Measurements from ENCODE around the gene TSBP1. TPM values are rescaled to one million over a fixed set of nuclear protein-coding genes. Genes with fewer than 3 reads are reported as not detected.

TSBP1 gene
- total RNA-seq, 1 experiment from 2014 or later: not detected

DNA sequence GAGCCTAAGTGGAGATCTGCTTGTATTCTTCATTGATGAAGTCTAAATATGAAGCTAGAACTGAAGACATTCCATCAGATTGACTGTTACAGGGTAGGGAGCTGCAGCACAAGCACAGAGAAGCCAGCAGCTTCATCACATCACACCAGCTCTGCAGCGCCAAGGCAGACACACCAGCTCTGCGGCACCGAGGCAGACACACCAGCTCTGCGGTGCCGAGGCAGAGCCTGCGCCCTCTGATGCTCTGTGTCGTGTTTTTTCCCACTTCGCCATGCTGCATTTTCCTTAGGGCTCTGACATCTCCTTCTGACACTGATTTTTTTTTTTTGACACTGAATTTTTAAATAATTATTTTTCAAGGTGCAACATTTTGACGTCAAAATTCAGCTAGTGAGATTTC, 34.5 kb upstream of the TSBP1 start:
- no peak for TF ChIP-seq SRF (IDR thresholded peaks at IDR 0.05; ENCODE audit: low read depth)
- no peak for TF ChIP-seq EGR1 (IDR thresholded peaks at IDR 0.05; ENCODE audit: low read depth)
- no peak for TF ChIP-seq ELF1 (IDR thresholded peaks at IDR 0.05; ENCODE audit: borderline replicate concordance, low read depth)
- TF ChIP-seq EZH2 (IDR thresholded peaks at IDR 0.05): no peak
- no peak for TF ChIP-seq ZNF274 (IDR thresholded peaks at IDR 0.05; ENCODE audit: low read depth, low read length)
- TF ChIP-seq, protein P1, sequence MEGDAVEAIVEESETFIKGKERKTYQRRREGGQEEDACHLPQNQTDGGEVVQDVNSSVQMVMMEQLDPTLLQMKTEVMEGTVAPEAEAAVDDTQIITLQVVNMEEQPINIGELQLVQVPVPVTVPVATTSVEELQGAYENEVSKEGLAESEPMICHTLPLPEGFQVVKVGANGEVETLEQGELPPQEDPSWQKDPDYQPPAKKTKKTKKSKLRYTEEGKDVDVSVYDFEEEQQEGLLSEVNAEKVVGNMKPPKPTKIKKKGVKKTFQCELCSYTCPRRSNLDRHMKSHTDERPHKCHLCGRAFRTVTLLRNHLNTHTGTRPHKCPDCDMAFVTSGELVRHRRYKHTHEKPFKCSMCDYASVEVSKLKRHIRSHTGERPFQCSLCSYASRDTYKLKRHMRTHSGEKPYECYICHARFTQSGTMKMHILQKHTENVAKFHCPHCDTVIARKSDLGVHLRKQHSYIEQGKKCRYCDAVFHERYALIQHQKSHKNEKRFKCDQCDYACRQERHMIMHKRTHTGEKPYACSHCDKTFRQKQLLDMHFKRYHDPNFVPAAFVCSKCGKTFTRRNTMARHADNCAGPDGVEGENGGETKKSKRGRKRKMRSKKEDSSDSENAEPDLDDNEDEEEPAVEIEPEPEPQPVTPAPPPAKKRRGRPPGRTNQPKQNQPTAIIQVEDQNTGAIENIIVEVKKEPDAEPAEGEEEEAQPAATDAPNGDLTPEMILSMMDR (IDR thresholded peaks at IDR 0.05 in 2 of 3, conservative IDR thresholded peaks at IDR 0.05 in 1 of 3; ENCODE audit: borderline replicate concordance in 1 of 3, insufficient read depth in 1 of 3, low read depth in 2 of 3, low read length in 2 of 3): no peak
- no peak for TF ChIP-seq SP1 (IDR thresholded peaks at IDR 0.05; ENCODE audit: low read depth)
- TF ChIP-seq, protein P2, sequence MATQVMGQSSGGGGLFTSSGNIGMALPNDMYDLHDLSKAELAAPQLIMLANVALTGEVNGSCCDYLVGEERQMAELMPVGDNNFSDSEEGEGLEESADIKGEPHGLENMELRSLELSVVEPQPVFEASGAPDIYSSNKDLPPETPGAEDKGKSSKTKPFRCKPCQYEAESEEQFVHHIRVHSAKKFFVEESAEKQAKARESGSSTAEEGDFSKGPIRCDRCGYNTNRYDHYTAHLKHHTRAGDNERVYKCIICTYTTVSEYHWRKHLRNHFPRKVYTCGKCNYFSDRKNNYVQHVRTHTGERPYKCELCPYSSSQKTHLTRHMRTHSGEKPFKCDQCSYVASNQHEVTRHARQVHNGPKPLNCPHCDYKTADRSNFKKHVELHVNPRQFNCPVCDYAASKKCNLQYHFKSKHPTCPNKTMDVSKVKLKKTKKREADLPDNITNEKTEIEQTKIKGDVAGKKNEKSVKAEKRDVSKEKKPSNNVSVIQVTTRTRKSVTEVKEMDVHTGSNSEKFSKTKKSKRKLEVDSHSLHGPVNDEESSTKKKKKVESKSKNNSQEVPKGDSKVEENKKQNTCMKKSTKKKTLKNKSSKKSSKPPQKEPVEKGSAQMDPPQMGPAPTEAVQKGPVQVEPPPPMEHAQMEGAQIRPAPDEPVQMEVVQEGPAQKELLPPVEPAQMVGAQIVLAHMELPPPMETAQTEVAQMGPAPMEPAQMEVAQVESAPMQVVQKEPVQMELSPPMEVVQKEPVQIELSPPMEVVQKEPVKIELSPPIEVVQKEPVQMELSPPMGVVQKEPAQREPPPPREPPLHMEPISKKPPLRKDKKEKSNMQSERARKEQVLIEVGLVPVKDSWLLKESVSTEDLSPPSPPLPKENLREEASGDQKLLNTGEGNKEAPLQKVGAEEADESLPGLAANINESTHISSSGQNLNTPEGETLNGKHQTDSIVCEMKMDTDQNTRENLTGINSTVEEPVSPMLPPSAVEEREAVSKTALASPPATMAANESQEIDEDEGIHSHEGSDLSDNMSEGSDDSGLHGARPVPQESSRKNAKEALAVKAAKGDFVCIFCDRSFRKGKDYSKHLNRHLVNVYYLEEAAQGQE (IDR thresholded peaks at IDR 0.05; ENCODE audit: low read depth): no peak
- TF ChIP-seq JUND (IDR thresholded peaks at IDR 0.05): no peak
- TF ChIP-seq, protein P3, sequence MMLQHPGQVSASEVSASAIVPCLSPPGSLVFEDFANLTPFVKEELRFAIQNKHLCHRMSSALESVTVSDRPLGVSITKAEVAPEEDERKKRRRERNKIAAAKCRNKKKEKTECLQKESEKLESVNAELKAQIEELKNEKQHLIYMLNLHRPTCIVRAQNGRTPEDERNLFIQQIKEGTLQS (IDR thresholded peaks at IDR 0.05): no peak
- no peak for TF ChIP-seq POLR2A (IDR thresholded peaks at IDR 0.05; ENCODE audit: borderline replicate concordance, extremely low read depth, insufficient read depth, insufficient read length)
- TF ChIP-seq TCF7L2 (IDR thresholded peaks at IDR 0.05; ENCODE audit: borderline replicate concordance, extremely low read depth, insufficient read depth, insufficient read length): no peak
- no peak for TF ChIP-seq CEBPB (IDR thresholded peaks at IDR 0.05; ENCODE audit: low read depth)
- TF ChIP-seq, protein P4, sequence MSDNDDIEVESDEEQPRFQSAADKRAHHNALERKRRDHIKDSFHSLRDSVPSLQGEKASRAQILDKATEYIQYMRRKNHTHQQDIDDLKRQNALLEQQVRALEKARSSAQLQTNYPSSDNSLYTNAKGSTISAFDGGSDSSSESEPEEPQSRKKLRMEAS (IDR thresholded peaks at IDR 0.05): no peak
- H3K9me2 ChIP-seq (ENCODE audit: insufficient read depth): no peaks in the 10 kb centered on the region
- no peaks in the 10 kb centered on the region for H3K36me3 ChIP-seq (ENCODE audit: control insufficient read depth in 1 of 2, insufficient read depth in 2 of 2, low read length in 2 of 2)
- ChIA-PET RAD21 (ENCODE audit: low non-redundant PET in 1 of 2, low total read pairs in 2 of 2, uncharacterized antibody in 2 of 2, unreplicated experiment in 2 of 2) (no interaction called here), CTCF (interaction anchor here (0.8 to 1.4 kb wide), 3 partner anchors 9 to 380 kb away, joined by 3 to 5 read pairs (median 4); no protein-coding TSS in a partner anchor), POLR2A (no interaction called here)
- no peaks in the 10 kb centered on the region for H3K27me3 ChIP-seq (ENCODE audit: insufficient read depth, low read length)
- no peaks in the 10 kb centered on the region; a peak in 1 of 4 replicates for H3K4me1 ChIP-seq (ENCODE audit: control insufficient read depth in 1 of 2, insufficient read depth in 2 of 2, low read length in 2 of 2)
- H3K79me2 ChIP-seq (ENCODE audit: insufficient read depth, low read length): no peaks in the 10 kb centered on the region
- H4K20me1 ChIP-seq (ENCODE audit: insufficient read depth): no peaks in the 10 kb centered on the region
- H3K27ac ChIP-seq (ENCODE audit: low read depth, low read length): no peak overlapping the region
- DNase-seq (ENCODE audit: low read depth, low spot score): no peak
- H3K9me3 ChIP-seq (ENCODE audit: control insufficient read depth in 1 of 2, insufficient read depth in 1 of 2, low read depth in 1 of 2, low read length in 2 of 2): no peaks in the 10 kb centered on the region
- intact Hi-C loops (cut with micrococcal nuclease): no loop called here
- H3K4me2 ChIP-seq (ENCODE audit: low read length): no peak overlapping the region
- BruUV-seq (replicated peaks): no TSS peak
- no peak overlapping the region for H2AFZ ChIP-seq (ENCODE audit: low read depth, low read length, poor library complexity, severe bottlenecking)
- H3K4me3 ChIP-seq (replicated peaks in 1 of 2; ENCODE audit: low read depth in 1 of 2, low read length in 2 of 2): no peak overlapping the region
- ATAC-seq: no peak
- no peak overlapping the region for H3K9ac ChIP-seq (ENCODE audit: low read length)

Data from HCT116 (cell line).